RWPE2 (cell line): Measurements from ENCODE around the gene ACYP1.

Experiments used
- ATAC-seq: fragments of 200-7000 bp; cut with Tn5 transposase; 3 replicates; pipeline ENCODE4 v1.9.1; 2021; ENCODE audit warnings: low read depth
- DNase-seq: peaks from one replicate; pipeline ENCODE4 v3.0.0-alpha.2; 2020; ENCODE audit warnings: low spot score
- H3K27ac ChIP-seq: fragments of 450-650 bp; 2 replicates; pipeline ENCODE4 v1.5.1; 2017; ENCODE audit warnings: mild to moderate bottlenecking; ENCODE audit not compliant: poor library complexity, severe bottlenecking
- H3K27me3 ChIP-seq: fragments of 250-450 bp; sonication (Bioruptor Pico); 2 replicates; pipeline ENCODE4 v1.5.1; 2021; ENCODE audit warnings: mild to moderate bottlenecking, moderate library complexity; ENCODE audit not compliant: insufficient read depth, poor library complexity, severe bottlenecking
- H3K36me3 ChIP-seq: fragments of 250-450 bp; sonication (Bioruptor Pico); 2 replicates; pipeline ENCODE4 v1.5.1; 2020; ENCODE audit warnings: low read depth, mild to moderate bottlenecking, moderate library complexity
- H3K4me1 ChIP-seq: fragments of 250-450 bp; sonication (Bioruptor Pico); 2 replicates; pipeline ENCODE4 v1.5.1; 2021; ENCODE audit warnings: mild to moderate bottlenecking, moderate library complexity; ENCODE audit not compliant: insufficient read depth, poor library complexity, severe bottlenecking
- H3K4me3 ChIP-seq: fragments of 250-450 bp; sonication (Bioruptor Pico); 2 replicates; pipeline ENCODE4 v1.5.1; 2021; ENCODE audit warnings: mild to moderate bottlenecking, moderate library complexity; ENCODE audit not compliant: severe bottlenecking
- H3K9me3 ChIP-seq: fragments of 250-450 bp; sonication (Bioruptor Pico); 2 replicates; pipeline ENCODE4 v1.5.1; 2021; ENCODE audit warnings: mild to moderate bottlenecking, moderate library complexity; ENCODE audit not compliant: severe bottlenecking
- CTCF ChIP-seq: fragments of 450-650 bp; IDR thresholded peaks from one replicate; pipeline ENCODE4 v1.5.1; 2017; ENCODE audit warnings: mild to moderate bottlenecking, moderate library complexity; ENCODE audit not compliant: poor library complexity, severe bottlenecking

Gene ACYP1

GRCh38 chr14:75054421-75054820, 9.4 kb downstream of the ACYP1 start:
- DNase-seq (no peak), ATAC-seq (no peak)
- TF ChIP-seq CTCF, result no peak
- peaks cover 17% of the 10 kb centered on the region for H3K4me1 ChIP-seq
- H3K27ac ChIP-seq, result peak overlapping the region; percentile 24
- no peaks in the 10 kb centered on the region for H3K27me3 ChIP-seq
- no peak overlapping the region for H3K4me3 ChIP-seq
- H3K36me3 ChIP-seq, result peaks cover 48% of the 10 kb centered on the region
- no peaks in the 10 kb centered on the region for H3K9me3 ChIP-seq

GRCh38 chr14:75053396-75054291, 10.2 kb downstream of the ACYP1 start:
- Histone ChIP-seq H3K27me3 (no peaks in the 10 kb centered on the region), H3K9me3 (no peaks in the 10 kb centered on the region), H3K4me1 (peaks cover 17% of the 10 kb centered on the region), H3K27ac (peak overlapping the region; percentile 24), H3K36me3 (peaks cover 54% of the 10 kb centered on the region), H3K4me3 (no peak overlapping the region)
- no peak for TF ChIP-seq CTCF
- DNase-seq (no peak), ATAC-seq (peak; percentile 28; the same call in 1 of the 3 replicates)

- no peak for TF ChIP-seq CTCF
- H3K9me3 ChIP-seq, result no peaks in the 10 kb centered on the region
- DNase-seq, result no peak
- H3K4me1 ChIP-seq, result peaks cover 17% of the 10 kb centered on the region
- H3K36me3 ChIP-seq, result peaks cover 50% of the 10 kb centered on the region
- no peak for ATAC-seq
- peak overlapping the region; percentile 44 for H3K4me3 ChIP-seq
- H3K27ac ChIP-seq, result peak overlapping the region; percentile 18
- H3K27me3 ChIP-seq, result no peaks in the 10 kb centered on the region
Measured at GRCh38 chr14:75051556-75051899, 12.3 kb downstream of the ACYP1 start.

- DNase-seq (peak; percentile 77), ATAC-seq (peak; percentile 78)
- peak within 1 kb of the TSS; percentile 18 for H3K27ac ChIP-seq
Measured at GRCh38 chr14:75050852-75051555, 12.8 kb downstream of the ACYP1 start, which contains the start of gene MLH3. MLH3 (minus strand) TSS chr14:75051467; CDS start chr14:75049655, 1,812 bp downstream.

More at GRCh38 chr14:75050852-75051555, 12.8 kb downstream of the ACYP1 start, which contains the start of gene MLH3:
- H3K4me1 ChIP-seq, result peaks cover 17% of the 10 kb centered on the region
- no peak for TF ChIP-seq CTCF
- H3K4me3 ChIP-seq, result peak within 1 kb of the TSS; percentile 44
- no peaks in the 10 kb centered on the region for H3K9me3 ChIP-seq
- no peaks in the 10 kb centered on the region for H3K27me3 ChIP-seq
- peaks cover 46% of the 10 kb centered on the region for H3K36me3 ChIP-seq
